Uterus (tissue), 4 donors: ENCODE results near the gene GALNT1. TPM values are rescaled to one million over a fixed set of nuclear protein-coding genes. Genes with fewer than 3 reads are reported as not detected.

Source experiments
- DNase-seq, 2 donors: peaks; one replicate each; pipeline ENCODE4 v3.0.0-alpha.2; 2019 to 2020
- H3K27ac ChIP-seq, 2 donors: fragments of 200-600 bp; sonication (generic); 1 replicate in 1 of 2; 2 replicates in 1 of 2; pipeline ENCODE4 v1.5.1; 2016 to 2018
- H3K27me3 ChIP-seq, 2 donors: fragments of 200-600 bp; sonication (generic); one replicate each; pipeline ENCODE4 v1.5.1; 2018 to 2019; ENCODE audit warnings: control low read depth in 1 of 2
- H3K36me3 ChIP-seq, 2 donors: fragments of 200-600 bp; sonication (generic); one replicate each; pipeline ENCODE4 v1.5.1; 2019; ENCODE audit warnings: control low read depth in 1 of 2
- H3K4me1 ChIP-seq, 2 donors: fragments of 200-600 bp; sonication (generic); one replicate each; pipeline ENCODE4 v1.5.1; 2018 to 2019; ENCODE audit warnings: control low read depth in 1 of 2
- H3K4me3 ChIP-seq, 2 donors: fragments of 200-600 bp; sonication (generic); 1 replicate in 1 of 2; 2 replicates in 1 of 2; pipeline ENCODE4 v1.5.1; 2018 to 2019; ENCODE audit warnings: mild to moderate bottlenecking in 1 of 2
- H3K9me3 ChIP-seq, 2 donors: fragments of 200-600 bp; sonication (generic); one replicate each; pipeline ENCODE4 v1.5.1; 2019; ENCODE audit warnings: control low read depth in 1 of 2
- CTCF ChIP-seq, 4 experiments: fragments of 200-600 bp in 2 of 4; fragments of 450-650 bp in 2 of 4; sonication (generic) in 2 of 4; IDR thresholded peaks; one replicate each; pipeline ENCODE4 v1.5.1; 2016 to 2019; ENCODE audit warnings: antibody characterized with exemption in 4 of 4, mild to moderate bottlenecking in 2 of 4, moderate library complexity in 1 of 4
- POLR2A ChIP-seq, 2 donors: fragments of 450-650 bp; IDR thresholded peaks; one replicate each; pipeline ENCODE4 v1.6.1; 2016; ENCODE audit warnings: antibody characterized with exemption in 2 of 2, mild to moderate bottlenecking in 1 of 2, moderate library complexity in 1 of 2
- intact Hi-C: fragments of 100-400 bp; cut with DNase I; formaldehyde crosslinking; loops from one replicate; pipeline ENCODE4 v1.15.1; 2023; ENCODE audit warnings: low total_unique reads
- total RNA-seq, 4 donors: library from RNA; depleted of rRNA in 3 of 4; stranded (reverse); fragments of >200 nt in 3 of 4; gene quantifications; one replicate each; pipeline versions ENCODE4 v1.1.0 to v1.2.4, GENCODE V29; 2014 to 2023
- donor health status: DM: yes; HTN: yes; CAD: no.

The GALNT1 gene
- 10 to 100 TPM; 13.6 to 98.2 (median 33.3) TPM for total RNA-seq

DNA sequence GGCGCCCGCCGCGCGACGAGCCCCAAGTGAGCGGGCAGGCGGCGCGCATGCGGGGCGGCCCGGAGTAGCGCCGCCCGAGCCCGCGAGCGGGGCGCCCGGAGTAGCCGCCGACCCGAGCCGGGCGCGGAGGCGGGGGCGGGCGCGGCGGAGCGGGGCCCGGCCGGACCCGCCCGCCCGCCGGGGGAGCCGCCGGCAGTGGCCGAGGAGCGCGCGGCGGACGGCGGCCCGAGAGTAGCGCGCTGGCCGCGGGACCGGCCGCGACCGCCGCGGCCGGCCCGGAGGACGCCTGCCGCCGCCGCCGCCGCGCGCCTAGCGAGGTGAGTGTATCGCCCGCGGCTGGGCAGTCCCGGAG lies at the start of gene GALNT1:
GALNT1 (plus strand) TSS at position 195 of the 352 bp plus-strand sequence. CDS start 72,923 bp downstream, outside the sequence.
- Histone ChIP-seq H3K36me3 (no peaks in the 10 kb centered on the region), H3K4me1 (no peaks in the 10 kb centered on the region), H3K27me3 (no peaks in the 10 kb centered on the region), H3K9me3 (no peaks in the 10 kb centered on the region), H3K4me3 (peak within 1 kb of the TSS; percentile 81 to 92), H3K27ac (peak within 1 kb of the TSS; percentile 97 to 98)
- TF ChIP-seq CTCF (IDR thresholded peaks at IDR 0.05) (no peak), POLR2A (IDR thresholded peaks at IDR 0.05) (no peak)
- intact Hi-C loops = no loop called here
- DNase-seq = no peak

GRCh38 chr18:35533916-35534405 lies 47.6 kb upstream of the GALNT1 start:
- intact Hi-C loops = no loop called here
- no peak for TF ChIP-seq POLR2A (IDR thresholded peaks at IDR 0.05)
- TF ChIP-seq CTCF (IDR thresholded peaks at IDR 0.05) = no peak
- Histone ChIP-seq H3K4me3 (no peak overlapping the region), H3K36me3 (no peaks in the 10 kb centered on the region), H3K9me3 (peaks cover 0 to 3% of the 10 kb centered on the region in 2 donors), H3K27ac (no peak overlapping the region), H3K27me3 (no peaks in the 10 kb centered on the region), H3K4me1 (no peaks in the 10 kb centered on the region)
- no peak for DNase-seq

- no peak for DNase-seq
- no peaks in the 10 kb centered on the region for H3K4me1 ChIP-seq
- H3K36me3 ChIP-seq = no peaks in the 10 kb centered on the region
- peaks cover 0 to 3% of the 10 kb centered on the region in 2 donors for H3K9me3 ChIP-seq
- no peak overlapping the region for H3K27ac ChIP-seq
- no peak for TF ChIP-seq POLR2A (IDR thresholded peaks at IDR 0.05)
- TF ChIP-seq CTCF (IDR thresholded peaks at IDR 0.05) = no peak
- no peaks in the 10 kb centered on the region for H3K27me3 ChIP-seq
- H3K4me3 ChIP-seq = no peak overlapping the region
- intact Hi-C loops = no loop called here
These were observed 46.2 kb upstream of the GALNT1 start for GRCh38 chr18:35535297-35535696.

DNA sequence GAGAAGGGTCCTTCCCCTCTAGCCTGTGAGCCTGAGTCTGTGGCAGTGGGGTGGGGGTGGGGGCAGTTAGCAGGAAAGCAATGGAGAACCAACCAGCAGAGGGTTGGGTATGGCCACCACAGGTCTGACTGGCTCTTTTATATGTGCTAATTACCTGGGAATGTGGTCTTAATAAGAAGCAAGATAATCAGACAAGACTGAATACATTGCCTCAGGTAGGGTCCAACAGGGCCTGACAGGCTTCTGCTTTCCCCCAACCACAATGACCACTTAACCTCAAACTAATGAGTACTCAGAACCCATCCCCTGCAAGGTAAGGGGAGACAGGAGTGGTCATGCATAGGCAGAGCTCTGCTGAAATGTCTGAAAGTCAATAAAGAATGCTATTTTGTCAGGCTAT lies 39.2 kb upstream of the GALNT1 start:
- Histone ChIP-seq H3K36me3 (no peaks in the 10 kb centered on the region), H3K27ac (no peak overlapping the region), H3K4me1 (no peaks in the 10 kb centered on the region), H3K27me3 (no peaks in the 10 kb centered on the region), H3K4me3 (no peak overlapping the region), H3K9me3 (peaks cover 0 to 3% of the 10 kb centered on the region in 2 donors)
- DNase-seq = no peak
- intact Hi-C loops = no loop called here
- no peak for TF ChIP-seq POLR2A (IDR thresholded peaks at IDR 0.05)
- TF ChIP-seq CTCF (IDR thresholded peaks at IDR 0.05) = no peak

DNA sequence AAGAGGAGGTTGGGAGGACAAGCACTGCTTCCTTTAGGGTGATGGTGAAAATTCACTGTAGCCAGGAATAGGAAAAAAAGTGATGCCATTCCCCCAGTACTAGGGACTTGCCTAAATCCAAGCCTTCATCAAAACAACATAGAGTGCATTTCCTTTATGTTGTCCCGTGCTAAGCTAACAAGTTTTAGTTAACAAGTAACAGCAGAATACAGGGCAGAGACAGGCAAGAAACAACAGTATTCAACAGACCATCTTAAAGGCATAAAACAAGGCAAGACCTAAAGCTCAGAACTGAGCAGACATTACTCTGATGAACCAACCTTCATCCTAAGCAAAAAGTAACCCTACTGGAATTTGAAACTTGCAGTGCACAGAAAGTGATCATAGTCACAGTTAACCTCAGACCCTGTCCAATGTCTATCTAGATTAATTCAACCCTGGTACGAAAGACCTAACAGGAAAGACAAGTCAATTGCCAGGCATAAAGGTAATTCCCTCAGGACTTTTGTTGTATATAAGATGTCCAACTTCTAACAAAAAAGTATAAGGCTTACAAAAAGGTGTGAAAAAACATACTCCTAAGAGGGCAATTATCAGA lies 34.4 kb upstream of the GALNT1 start:
- H3K27me3 ChIP-seq = no peaks in the 10 kb centered on the region
- no peaks in the 10 kb centered on the region for H3K36me3 ChIP-seq
- intact Hi-C loops = no loop called here
- H3K4me1 ChIP-seq = no peaks in the 10 kb centered on the region
- DNase-seq = no peak
- TF ChIP-seq POLR2A (IDR thresholded peaks at IDR 0.05) (no peak), CTCF (IDR thresholded peaks at IDR 0.05) (no peak)
- H3K4me3 ChIP-seq = no peak overlapping the region
- no peak overlapping the region for H3K27ac ChIP-seq
- no peaks in the 10 kb centered on the region for H3K9me3 ChIP-seq
